ENCODE measurements around the gene NEXN.
A peak's percentile ranks its signal among the peaks of the same experiment; 100 is the strongest.
"Not testable (repeated sequence)": the region's sequence is repeated elsewhere in the genome, so short reads cannot be mapped to it uniquely, and the experiment has no call there.

The NEXN gene

DNA sequence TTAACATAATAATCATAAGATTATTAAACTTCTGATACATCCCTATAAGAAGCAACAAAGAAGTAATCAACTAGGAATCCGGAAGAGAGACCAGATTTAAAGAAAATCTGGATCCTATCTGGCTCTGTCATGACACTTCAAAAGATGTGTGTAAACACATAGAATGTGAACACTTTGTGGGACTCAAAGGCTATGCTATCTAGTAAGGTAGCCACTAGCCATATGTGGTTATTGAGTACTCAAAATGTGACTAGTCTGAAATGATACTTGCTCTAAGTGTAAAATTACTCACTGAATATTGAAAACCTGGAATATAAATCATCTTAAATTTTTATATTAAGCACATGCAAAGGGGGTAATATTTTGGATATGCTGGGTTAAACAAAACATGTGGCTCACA, 81.8 kb downstream of the NEXN start:
- no peak for DNase-seq

- DNase-seq, result no peak
Observed at GRCh38 chr1:77972080-77972479, 83.7 kb downstream of the NEXN start.

DNA sequence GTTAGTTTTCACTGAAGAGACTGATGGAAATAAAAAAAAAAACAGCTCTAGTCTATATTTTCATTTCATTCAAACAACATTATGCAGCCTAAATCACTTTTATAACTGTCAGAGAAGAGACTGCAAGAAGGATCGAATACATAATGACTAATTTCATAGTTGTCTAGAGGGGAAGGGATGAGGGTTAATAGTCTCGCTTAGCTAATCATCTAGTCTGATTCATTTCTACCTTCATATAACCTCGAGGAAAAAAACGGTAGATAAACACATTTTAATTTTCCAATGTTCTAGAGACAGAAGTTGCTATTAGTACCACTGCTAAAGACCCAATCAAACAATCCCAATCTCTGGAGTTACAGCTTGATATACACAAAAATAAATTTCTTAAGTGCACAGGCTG, 87.0 kb downstream of the NEXN start:
- no peak for DNase-seq

GRCh38 chr1:77975907-77976306, 87.5 kb downstream of the NEXN start:
- DNase-seq, result no peak

GRCh38 chr1:77976433-77977076, 88.1 kb downstream of the NEXN start:
- DNase-seq, result no peak

GRCh38 chr1:77977989-77978292, 89.5 kb downstream of the NEXN start:
- no peak for DNase-seq

DNA sequence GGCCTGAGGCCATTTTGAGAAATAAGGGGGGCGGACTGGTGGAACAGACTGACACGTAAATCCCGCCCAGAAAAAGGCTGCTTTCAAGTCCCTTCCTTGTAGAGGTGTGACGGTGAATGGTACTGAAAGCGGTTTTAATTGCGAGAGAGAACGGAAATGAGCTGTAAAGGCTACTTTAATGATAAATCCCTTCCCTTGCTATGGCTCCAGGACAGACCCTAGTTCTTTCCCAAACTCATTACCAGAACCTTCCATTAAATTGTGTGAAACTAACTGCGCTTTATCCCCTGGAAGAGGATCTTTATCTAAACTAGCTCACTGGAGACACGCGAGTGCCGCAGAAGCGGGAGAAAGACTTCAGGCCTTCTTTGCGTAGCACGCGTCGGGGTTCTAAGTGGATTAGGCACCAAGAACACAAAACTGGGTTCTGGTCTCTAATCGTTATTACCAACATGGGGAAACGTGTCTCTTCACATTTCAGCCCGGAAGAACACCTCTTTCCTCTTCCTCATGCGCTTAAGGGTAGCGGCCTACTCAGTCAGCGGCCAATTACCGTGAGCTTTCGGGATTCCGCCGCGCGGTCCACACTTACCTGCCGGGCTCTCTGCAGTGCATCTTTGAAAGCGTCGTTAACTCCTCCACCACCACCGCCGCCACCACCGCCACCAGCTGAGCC, 90.0 kb downstream of the NEXN start:
- peak; percentile 77 for DNase-seq

- peak; percentile 95 for DNase-seq
Observed at GRCh38 chr1:77978969-77979876, 90.8 kb downstream of the NEXN start, which contains the start of gene FUBP1. Gene FUBP1, minus strand, starts transcription at chr1:77979072. Its CDS starts 68 bp downstream, at chr1:77979004.

- not testable (repeated sequence) for DNase-seq
Observed at GRCh38 chr1:77983352-77983996, 95.0 kb downstream of the NEXN start.

DNA sequence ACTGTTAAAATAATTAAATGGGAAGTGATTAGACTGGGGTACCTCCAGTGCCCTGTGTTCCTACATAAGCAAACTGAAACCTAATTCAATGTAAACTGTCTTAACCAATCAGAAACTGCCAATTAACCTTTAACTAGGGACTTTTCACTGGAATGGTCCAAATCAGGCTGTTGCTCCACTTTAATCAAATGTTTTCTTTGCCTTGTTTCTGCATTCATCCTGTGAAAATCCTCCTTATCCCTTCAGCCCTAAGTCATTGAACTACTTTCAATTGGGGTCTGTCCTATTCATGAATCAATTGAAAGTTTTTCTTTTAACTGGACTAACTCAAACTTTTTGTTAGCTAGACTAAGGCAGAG, 95.6 kb downstream of the NEXN start:
- no peak for DNase-seq

DNA sequence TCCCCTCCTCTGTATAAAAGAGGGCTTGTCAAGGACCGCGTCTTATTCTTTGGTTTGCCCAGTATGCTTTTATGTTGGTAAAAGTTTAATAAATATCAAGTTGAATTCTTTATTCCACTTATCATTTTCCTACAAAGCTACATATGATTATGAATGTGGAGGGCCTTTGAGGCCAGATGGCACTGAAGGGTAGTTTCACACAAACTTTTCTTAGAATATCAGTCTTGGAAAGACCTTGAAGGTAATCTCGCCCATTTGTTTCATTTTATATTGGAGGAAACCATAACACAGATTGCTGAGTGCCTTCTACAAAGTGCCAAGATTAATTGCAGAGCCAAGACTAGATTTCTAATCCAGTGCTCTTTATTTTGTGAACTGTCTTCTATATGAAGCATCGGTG, 96.2 kb downstream of the NEXN start:
- DNase-seq, result no peak

DNA sequence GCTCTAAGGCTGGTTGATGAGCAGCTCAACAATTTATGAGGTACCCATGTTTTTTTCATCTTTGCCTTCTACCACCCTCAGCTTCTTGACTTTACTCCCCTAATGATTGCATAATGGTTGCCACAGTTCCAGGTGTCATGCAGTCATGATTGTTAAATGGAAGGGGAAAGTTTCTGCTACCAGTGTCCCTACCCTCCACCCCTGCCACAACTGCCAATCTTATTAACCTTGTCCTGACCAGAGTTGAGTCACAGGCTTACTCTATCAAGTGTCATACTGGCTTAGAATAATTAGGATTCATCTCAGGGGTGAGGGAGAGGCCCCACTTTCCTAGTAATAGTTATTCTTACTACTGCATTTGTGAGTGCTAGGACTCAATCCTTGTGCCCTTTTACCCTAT, 98.4 kb downstream of the NEXN start:
- no peak for DNase-seq

DNA sequence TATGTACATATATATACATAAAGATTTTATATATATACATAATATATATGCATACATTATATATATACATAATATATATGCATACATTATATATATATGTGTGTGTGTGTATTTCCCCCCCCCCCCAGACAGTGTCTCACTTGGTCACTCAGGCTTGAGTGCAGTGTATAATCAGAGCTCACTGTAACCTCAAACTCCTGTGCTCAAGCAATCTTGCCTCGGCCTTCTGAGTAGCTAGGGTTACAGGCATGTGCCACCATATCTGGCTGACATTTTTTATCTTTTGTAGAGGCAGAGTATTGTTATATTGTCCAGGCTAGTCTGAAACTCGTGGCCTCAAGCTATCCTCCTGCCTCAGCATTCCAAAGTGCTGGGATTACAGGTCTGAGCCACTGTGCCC, 99.5 kb downstream of the NEXN start:
- DNase-seq, result no peak

- DNase-seq, result no peak
Observed at GRCh38 chr1:77989744-77990143, 101.3 kb downstream of the NEXN start.

GRCh38 chr1:77990629-77991204, 102.3 kb downstream of the NEXN start:
- no peak for DNase-seq

DNA sequence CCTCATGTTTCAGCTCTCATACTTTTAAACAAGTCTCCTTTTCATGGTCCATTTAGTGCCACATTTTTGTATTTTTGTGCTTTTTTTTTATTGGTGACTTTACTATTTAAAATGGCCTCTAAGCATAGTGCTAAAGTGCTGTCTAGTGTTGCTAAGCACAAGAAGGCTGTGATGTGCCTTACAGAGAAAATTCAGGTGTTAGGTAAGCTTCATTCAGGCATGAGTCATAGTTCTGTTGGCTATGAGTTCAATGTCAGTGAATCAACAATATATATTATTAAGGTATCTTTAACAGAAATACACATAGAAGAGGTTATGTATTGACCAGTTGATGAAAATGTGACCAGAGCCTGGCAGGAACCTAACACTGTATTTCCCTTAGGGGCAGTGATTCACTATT, 103.2 kb downstream of the NEXN start:
- no peak for DNase-seq

All from right forelimb (tissue), 1 donor.